ELR (cell line): Measurements from ENCODE around the gene EMILIN3.

Source experiments
- DNase-seq: peaks from one replicate; pipeline ENCODE4 v3.0.0-alpha.2; 2015; ENCODE audit warnings: low read depth

Gene EMILIN3

DNA sequence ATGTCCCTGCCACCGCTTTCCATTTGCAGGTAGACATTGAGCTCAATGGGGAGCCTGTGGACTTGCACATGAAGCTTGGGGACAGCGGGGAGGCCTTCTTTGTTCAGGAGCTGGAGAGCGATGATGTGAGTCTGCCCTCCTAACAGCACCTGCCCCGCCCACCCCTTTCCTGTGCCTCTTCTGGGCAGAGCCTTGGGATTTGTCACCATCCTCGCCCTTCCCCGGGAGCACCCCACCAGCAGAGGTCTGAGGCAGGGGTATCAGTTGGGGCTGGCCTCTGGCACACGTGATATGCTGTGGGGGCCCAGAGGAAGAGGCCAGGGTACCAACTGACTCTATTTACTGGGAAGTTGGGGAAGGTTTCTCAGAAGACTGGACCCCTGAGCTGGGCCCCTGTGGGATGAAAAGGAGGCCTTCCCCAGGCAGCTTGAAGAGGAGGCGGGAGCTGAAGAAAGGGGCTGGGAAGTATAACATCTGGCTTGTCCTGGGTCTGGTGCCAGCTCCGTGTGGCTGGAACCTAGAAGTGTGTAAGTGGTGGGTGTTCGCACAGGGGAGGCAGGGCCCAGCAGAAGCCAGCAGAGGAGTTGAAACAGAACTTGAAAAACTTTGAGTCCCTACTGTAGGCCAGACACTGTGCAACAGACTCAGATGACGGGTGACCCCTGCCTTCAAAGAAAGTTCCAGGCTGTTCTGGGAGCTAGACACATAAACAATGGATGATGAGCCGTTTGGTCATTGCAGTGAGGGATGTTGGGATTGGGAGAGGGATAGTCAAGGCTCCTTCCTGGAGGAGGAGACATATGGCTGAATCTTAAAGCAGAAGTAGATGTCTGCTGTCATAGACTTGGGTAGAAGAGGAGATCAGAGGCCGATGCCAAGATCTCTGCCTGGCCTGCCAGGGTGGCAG lies 18.8 kb downstream of the EMILIN3 start:
- no peak for DNase-seq

DNA sequence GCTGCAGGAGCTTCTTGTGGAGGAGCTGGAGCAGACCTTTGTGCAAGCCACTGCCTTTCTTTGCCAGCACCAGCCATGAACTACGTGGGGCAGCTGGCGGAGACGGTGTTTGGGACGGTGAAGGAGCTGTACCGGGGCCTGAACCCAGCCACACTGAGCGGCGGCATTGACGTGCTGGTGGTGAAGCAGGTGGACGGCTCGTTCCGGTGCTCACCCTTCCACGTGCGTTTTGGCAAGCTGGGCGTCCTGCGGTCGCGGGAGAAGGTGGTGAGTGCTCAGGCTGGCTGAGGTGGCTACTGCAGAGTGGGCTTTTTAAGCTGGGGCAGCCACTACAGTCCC lies 20.9 kb downstream of the EMILIN3 start:
- DNase-seq: no peak

DNA sequence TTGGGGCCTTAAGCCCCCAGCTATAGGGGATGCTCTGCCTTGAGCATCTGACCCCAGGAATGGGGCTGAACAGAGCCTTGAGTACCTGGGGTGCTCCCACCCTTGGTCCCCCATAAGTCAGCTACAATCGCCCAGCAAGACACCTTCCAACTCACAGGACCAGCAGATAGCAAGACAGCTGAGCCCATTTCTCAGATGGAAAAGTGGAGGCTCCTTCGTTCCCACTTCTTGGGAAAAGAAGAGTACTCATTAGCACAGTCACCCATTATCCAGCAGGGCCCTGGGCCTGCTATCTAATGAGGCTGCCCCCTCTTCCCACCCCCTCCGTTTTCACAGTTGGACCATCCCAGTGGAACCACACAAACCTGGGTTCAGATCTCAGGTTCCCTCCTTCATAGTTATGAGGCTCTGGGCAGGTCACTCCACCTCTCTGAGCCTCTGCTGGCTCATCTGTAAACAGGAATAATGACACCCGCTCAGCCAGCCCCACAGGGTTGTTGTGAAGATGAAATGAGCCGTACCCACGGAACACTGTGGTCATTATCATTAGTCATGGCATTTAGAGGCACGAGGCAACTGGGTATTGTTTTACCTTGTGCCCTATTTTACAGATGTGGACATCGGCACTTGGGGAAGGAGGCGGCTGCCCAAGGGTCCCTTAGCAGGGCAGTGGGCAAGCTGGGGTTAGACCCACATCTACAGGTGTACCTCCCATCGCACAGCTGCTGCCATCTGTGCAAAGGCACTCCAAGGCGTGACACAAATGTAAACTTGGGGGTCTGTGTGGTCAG lies 21.5 kb downstream of the EMILIN3 start:
- DNase-seq: peak; percentile 42

DNA sequence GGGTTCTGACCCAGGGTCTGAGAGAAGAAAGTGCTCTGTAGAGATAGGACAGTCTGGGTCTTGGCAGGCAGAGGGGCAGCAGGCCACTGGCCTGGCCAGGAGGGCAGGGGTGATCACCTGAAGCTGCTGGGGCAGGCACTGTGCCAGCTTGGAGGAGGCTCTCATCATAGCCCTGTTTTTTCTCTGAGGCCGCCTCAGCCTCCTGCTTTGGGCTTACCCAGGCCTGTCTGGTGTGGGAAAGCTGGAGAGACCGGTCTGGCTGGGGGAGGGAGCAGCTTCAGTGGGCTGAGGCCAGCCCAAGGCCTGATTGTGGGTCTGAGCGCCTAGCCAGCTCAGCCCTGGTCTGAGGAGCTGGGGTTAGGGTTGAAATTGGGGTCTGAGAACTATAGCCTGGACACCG lies 22.1 kb downstream of the EMILIN3 start:
- DNase-seq: no peak

DNA sequence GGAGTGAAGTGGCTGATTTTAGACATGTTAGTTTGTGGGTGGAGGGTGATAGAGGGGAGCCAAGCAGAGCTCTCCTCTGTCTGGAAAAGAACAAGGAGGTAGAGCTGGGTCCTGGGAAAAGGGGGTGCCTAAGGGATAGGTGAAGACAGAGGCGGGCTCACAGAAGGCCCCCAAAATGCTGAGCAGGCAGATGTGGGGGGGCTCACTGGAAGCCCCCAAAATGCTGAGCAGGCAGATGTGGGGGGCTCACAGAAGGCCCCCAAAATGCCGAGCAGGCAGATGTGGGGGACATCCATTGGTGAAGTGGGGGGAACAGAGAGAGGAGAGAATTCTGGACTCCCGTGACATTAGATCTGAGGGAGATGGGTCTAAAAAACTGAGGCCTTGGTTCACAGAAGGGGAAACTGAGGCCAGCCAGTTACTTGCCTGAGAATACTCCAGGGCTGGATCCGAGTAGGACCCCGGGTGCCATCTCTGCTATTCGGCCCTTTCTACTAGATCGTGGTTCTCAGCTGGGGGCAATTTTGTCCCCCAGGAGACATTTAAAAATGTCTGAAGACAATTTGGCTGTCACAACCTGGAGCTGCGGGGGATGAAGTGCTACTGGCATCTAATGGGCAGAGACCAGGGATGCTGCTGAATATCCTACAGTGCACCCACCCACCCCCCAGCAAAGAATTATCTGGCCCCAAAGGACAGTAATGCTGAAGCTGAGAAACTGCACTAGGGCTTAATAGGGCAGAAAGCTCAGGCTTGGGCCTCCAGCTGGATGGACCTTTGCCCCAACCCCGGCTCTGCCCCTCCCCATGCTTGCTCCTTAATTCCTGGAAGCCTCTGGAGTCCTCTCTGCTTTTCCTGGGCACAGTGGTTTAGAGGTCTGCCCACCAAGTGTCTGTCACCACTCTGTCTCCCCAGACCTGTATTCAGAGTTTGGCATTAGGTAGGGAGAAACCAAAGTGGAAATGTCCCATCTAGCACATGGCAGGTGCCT lies 23.8 kb downstream of the EMILIN3 start:
- no peak for DNase-seq

DNA sequence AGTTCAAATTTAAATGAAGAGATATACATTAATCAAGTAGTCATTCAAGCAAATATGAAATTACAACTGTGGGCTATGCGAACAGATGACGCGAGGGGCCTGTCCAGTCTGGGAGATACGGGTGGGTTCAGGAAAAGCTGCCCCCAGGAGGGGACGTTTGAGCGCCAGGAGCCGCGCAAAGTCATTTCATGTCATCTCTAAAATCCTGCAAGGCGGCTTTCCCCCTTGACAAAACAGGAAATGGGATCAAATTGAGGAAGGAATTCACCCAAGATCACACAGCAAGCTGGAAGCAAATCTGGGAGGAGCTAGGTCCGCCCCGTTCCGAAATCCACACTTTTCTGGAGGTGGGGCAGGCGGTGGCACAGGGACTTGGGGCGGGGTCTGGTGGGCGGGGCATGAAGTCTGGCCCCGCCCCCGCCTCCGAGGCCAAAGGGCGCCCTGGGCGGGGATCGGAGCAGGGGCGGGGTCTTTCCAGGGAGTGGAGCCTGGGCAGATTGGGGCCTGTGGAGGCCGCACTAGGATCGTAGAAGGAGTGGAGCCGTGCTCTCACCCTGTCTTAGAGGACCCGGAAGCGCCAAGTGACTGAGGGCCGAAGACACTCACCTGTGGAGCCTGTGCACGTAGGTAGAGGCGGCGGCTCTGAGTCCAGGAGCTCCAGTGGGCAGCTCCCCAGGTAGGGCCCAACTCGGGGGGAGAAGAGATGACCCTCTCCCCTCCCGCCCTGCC lies 26.1 kb downstream of the EMILIN3 start, which contains the start of gene LPIN3:
LPIN3 (plus strand) TSS at position 495 of the 729 bp plus-strand sequence. CDS start 4,983 bp downstream, outside the sequence.
- peak; percentile 93 for DNase-seq

DNA sequence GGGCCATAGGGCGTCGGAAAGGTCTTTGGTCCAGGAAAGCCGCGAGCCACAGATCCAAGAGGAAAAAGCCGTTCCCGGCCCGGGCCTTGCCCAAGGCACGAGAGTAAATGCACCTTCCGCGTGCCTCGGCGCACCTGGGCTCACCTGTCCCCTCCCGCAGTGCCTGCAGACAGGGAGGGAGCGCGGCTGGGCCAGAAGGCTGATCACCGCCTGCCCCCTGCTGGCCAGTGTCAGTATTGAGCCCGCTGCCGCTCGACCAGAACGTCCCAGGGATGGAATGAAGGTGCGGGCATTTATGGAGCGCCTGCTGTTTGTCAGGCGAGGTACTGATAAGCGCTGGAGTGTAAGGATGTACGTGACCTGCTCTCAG lies 26.7 kb downstream of the EMILIN3 start:
- peak; percentile 84 for DNase-seq

DNA sequence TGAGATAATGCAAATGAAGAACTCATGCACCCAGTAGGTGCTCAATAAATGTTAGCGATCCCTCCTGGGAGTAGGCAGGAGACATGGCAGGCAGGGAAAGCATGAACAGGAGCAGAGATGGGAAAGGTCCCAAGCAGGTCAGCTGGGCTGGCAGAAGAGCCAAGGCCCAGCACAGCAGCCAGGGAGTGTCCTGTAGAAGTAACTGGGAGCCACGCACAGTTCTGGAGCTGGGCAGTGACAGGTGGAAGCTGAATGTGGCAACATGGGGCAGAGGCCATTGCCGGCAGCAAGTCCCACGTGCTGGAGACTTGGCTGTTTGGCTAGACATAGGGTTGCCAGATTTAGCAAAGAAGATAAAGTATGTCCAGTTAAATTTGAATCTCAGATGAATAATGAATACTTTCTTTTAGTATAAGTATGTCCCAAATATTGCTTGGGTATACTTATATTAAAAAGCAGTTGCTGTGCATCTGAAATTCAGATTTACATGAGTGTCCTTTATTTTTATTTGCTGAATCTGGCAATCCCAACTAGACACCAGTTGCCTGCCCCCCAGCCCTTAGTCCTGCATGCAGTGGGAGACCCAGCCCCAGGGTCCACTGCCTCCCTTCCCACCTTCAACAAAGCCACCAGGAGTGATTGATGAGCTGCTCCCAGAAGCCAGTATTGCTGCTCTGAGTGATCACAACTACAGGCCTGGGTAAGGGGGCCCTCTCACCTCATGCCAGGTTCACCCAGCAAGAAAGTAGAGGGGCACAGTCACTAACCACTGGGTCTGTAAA lies 29.7 kb downstream of the EMILIN3 start:
- DNase-seq: no peak

DNA sequence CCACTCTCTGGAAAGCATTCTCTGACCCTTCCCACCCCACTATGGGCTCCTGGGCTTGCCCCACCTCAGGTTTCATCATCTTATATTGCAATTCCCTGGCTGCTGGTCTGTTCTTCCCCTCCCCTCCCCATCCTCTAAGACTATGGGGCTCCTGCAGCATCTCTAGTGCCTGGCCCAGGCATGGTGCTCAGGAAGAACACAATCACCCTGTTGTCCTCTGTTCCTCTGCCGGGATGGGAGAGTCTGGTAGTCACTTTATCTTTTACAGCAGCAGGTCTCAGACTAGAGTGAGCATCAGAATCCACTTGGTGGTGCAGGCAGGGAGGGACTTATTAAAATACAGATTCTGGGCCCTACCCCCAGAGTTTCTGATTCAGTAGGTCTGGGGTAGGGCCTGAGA lies 31.0 kb downstream of the EMILIN3 start:
- DNase-seq: no peak

DNA sequence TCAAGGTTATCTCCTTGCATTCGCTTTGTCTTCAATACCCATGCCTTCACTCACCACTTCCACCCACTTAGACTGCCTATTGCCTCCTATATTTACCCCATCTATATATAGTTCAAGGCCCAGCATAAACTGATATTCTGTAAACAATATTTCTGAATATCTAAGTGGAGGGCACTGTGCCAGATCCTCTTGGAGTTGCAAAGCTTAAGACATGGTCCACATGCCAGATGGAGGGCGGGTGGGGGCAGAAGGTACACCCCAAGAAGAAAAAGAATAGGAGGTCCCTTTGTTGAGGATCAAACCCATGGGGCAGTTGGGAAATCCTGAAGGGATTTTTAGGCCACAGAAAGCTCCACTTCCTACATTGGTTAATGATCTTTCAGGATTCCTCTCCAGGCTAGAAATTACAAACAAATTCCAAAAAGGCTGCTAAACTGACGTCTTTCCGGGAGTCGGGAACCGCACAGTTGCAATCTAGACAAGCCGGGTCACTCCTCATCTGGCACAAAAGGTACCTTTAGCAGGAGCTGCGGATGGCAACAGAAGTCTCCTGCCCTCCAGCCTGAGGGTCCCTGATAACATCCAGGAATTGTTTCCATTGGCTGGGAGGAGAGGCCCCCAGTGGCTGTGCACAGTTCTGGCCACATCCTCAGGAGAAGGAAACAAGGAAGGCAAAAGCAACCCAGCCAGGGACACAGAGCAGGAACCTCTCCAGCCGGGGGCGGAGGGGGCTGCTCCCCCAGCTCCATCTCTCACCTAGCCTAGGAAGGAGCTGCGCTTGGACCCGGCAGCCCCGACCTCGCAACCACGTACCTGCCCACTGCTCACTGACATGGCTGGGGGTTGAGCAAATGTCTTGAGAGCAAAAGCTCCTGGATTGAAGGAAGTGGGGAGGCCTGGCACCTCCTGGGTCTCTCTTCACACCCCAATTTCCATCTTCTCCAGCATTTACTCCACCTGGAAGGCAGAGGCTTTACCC lies 31.9 kb downstream of the EMILIN3 start:
- DNase-seq: no peak

DNA sequence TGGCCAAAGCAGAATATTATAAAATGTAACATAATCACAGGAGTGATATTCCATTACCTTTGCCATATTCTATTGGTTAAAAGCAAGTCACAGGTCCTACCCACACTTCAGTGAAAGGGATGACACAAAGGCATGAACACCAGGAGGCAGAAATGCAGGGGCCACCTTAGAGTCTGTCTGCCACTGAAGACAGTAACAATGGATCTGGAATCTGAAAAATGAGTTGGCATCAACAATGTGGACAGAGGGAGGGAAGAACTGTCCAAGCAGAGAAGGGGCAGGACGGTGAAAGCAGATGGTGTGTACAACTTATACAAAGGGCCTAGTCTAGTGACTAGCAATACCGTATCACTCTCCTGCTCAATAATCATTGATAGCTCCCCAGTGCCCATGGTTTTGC lies 32.6 kb downstream of the EMILIN3 start:
- no peak for DNase-seq

DNA sequence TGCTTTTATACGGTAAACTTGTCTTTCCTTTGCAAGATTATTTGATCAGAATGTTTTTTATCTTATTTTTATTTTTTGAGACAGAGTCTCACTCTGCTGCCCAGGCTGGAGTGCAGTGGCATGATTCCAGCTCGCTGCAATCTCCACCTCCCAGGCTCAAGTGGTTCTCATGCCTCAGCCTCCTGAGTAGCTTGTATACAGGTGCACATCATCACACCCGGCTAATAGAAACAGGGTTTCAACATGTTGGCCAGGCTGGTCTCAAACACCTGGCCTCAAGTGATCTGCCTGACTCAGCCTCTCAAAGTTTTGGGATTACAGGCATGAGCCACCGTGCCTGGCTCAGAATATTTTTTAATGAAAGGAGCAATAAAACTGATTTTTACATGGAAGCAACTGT lies 34.9 kb downstream of the EMILIN3 start:
- no peak for DNase-seq

DNA sequence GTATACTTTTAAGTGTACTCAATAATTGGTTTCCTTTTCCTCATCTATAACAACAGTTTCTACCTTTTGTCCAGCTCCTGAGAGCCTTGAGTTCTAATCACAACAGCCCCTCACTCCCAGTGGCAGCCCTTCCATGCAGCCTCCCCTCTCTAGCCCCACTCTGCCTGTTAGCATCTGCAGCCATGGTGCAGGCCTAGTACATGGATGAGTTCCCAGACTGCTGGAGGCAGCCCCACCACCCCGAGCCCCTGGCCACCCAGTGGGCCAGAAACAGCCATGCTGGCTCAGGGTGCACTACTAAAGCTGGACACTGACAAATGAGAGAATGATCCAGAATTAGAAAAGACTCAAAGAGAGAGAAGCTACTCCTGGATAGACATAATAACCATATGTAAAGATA lies 35.7 kb downstream of the EMILIN3 start:
- DNase-seq: no peak

DNA sequence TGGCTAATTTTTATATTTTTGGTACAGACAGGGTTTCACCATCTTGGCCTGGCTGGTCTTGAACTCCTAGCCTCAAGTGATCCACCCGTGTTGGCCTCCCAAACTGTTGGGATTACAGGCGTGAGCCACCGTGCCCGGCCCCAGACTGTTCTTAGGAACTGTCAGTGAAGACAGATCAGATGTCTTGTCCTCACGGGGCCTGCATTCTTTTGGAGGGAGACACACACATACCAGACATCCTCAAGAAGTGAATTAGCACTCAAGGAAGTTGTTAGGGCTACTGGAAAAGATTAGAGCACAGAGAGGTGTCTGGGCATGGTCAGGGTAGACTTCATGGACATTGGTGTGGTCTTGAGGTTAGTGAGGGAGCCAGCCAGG lies 36.3 kb downstream of the EMILIN3 start:
- DNase-seq: peak; percentile 54

DNA sequence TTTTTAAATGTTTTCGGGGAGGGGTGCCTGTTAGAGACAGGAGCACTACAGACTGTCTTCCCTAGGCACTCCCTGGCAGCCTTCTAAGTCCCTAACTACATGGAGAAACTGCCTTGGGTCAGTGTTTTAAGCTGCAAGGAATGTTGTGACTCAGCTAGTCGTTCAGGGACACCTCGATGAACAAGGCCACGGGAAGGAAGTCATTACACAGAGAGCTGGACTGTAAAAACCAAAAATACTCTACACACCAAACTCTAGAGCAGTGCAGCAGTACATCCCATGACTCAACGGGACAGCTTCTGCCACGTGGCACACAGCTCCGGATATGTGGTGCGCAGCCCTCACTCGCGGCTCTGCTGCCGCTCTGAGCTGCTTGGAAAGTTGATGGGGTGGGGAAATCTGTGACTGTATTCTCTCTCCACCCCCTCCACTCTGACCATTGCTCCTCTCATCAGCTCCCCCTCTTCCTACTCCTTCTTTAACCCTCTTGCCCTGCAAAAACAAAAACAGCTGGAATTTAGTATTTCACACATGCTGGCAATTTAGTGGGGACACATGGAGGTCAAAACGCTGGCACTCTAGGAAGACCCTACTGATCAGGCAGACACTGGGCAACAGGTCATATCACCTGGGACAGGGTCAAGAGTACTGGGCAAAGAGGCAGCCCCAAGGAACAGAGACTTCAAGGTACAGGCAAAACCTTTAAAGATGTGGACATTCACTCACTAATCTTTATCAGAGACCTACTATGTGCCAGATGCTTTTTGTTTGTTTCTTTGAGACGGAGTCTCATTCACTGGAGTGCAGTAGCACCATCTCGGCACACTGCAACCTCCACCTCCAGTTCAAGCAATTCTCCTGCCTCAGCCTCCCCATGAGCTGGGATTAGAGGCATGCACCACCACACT lies 36.9 kb downstream of the EMILIN3 start:
- peak; percentile 100 for DNase-seq

DNA sequence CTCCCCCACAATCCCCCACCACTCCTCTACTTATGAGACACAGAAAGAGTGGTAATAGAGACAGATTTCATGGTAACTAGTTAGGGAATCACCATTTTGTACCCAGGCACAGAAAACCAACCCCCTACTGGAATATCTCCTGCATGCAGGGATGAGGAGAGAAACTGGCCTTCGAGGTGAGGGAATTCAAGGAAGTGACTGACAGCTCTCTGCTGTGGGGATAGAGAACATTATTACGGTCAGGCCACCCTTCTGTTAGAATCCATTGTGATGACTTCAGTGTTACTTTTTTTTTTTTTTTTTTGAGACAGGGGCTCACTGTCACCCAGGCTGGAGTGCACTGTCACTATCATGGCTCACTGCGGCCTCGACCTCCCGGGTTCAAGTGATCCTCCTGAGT lies 39.4 kb downstream of the EMILIN3 start:
- no peak for DNase-seq

DNA sequence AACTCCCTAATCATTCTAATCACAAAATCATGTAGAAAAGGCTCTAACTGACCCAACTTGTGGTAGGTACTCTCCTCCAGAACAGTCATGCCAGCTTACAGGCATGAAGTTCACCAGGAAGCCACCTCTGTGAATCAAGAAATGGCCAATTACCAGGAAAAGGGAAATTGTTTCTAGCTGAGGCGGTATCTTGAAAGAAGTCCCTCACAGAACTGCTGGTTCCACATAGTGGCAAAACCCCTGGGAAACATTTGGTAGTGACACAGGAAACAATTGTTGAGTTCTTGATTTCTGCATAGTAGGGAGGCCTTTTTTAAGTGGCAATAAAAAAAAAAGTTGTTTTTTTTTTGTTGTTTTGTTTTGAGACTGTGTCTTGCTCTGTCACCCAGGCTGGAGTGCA lies 45.6 kb downstream of the EMILIN3 start:
- DNase-seq: no peak

DNA sequence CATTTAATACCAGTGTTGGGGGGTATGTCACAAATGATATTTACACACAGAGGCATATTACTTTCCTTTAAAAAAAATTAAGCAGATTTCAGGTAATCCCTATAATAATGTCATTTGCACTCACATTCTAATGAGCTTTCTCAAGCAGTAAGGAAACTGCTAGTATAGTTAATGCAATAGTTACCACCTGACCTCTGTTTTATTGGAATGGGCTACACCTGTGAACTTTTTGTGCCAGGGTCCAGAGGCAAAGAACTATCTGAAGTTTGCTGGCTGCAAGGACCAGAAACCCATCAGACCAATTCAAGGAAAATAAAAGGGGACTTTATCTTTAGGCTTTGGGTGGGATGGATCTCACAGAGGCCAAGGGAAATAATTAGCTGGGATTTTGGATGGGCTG lies 46.2 kb downstream of the EMILIN3 start:
- no peak for DNase-seq
